H9 (cell line): ENCODE data around the gene LRIT3. TPM values are rescaled to one million over a fixed set of nuclear protein-coding genes. Genes with fewer than 3 reads are reported as not detected.

Experiments
- DNase-seq: peaks from one replicate; pipeline ENCODE4 v3.0.0-alpha.2; 2017
- H2AFZ ChIP-seq: one replicate; pipeline ENCODE4 v1.6.1; 2013; ENCODE audit warnings: mild to moderate bottlenecking, low read length, control low read depth, moderate library complexity
- H2AK5ac ChIP-seq: 2 replicates; pipeline ENCODE4 v1.6.1; 2013; ENCODE audit warnings: low read length, control low read depth, mixed read lengths; ENCODE audit not compliant: insufficient read length
- H2BK120ac ChIP-seq: one replicate; pipeline ENCODE4 v1.6.1; 2013; ENCODE audit warnings: low read depth, mild to moderate bottlenecking, low read length, control low read depth, inconsistent platforms; ENCODE audit not compliant: poor library complexity, severe bottlenecking
- H2BK12ac ChIP-seq: 2 replicates; pipeline ENCODE4 v1.6.1; 2013; ENCODE audit warnings: low read length, control low read depth, mixed read lengths, low read depth; ENCODE audit not compliant: insufficient read length
- H2BK15ac ChIP-seq: 2 replicates; pipeline ENCODE4 v1.6.1; 2013; ENCODE audit warnings: low read depth, low read length, control low read depth
- H2BK20ac ChIP-seq: one replicate; pipeline ENCODE4 v1.6.1; 2013; ENCODE audit warnings: low read depth, mild to moderate bottlenecking, low read length, control low read depth, inconsistent platforms; ENCODE audit not compliant: poor library complexity, severe bottlenecking
- H2BK5ac ChIP-seq: 2 replicates; pipeline ENCODE4 v1.6.1; 2013; ENCODE audit warnings: low read length, control low read depth, mixed read lengths; ENCODE audit not compliant: insufficient read length
- H3K14ac ChIP-seq: 2 replicates; pipeline ENCODE4 v1.6.1; 2013; ENCODE audit warnings: low read length, control low read depth; ENCODE audit not compliant: insufficient read depth
- H3K18ac ChIP-seq: 2 replicates; pipeline ENCODE4 v1.6.1; 2013; ENCODE audit warnings: low read depth, mild to moderate bottlenecking, mixed read lengths, low read length, control low read depth; ENCODE audit not compliant: insufficient read length
- H3K23ac ChIP-seq: 2 replicates; pipeline ENCODE4 v1.6.1; 2013; ENCODE audit warnings: low read length, control low read depth, mixed read lengths, low read depth; ENCODE audit not compliant: insufficient read length
- H3K23me2 ChIP-seq: 2 replicates; pipeline ENCODE4 v1.6.1; 2013; ENCODE audit warnings: low read depth, mild to moderate bottlenecking, mixed read lengths, low read length, control low read depth; ENCODE audit not compliant: insufficient read length, poor library complexity, severe bottlenecking
- H3K27ac ChIP-seq: 2 replicates; pipeline ENCODE4 v1.5.1; 2013; ENCODE audit warnings: low read length, control low read depth, mixed read lengths, low read depth; ENCODE audit not compliant: insufficient read length
- H3K27me3 ChIP-seq: 2 replicates; pipeline ENCODE4 v1.6.1; 2013; ENCODE audit warnings: low read length, control low read depth, inconsistent platforms; ENCODE audit not compliant: insufficient read depth
- H3K4ac ChIP-seq: 2 replicates; pipeline ENCODE4 v1.6.1; 2013; ENCODE audit warnings: low read depth, mild to moderate bottlenecking, control low read depth, inconsistent platforms, low read length, moderate library complexity
- H3K4me1 ChIP-seq: 2 replicates; pipeline ENCODE4 v1.6.1; 2013; ENCODE audit warnings: low read length, control low read depth, inconsistent platforms; ENCODE audit not compliant: insufficient read depth
- H3K4me2 ChIP-seq: 2 replicates; pipeline ENCODE4 v1.6.1; 2013; ENCODE audit warnings: low read length, control low read depth, mixed read lengths; ENCODE audit not compliant: insufficient read length, insufficient read depth
- H3K56ac ChIP-seq: 2 replicates; pipeline ENCODE4 v1.6.1; 2013; ENCODE audit warnings: low read depth, mild to moderate bottlenecking, mixed read lengths, low read length, control low read depth; ENCODE audit not compliant: insufficient read length
- H3K79me1 ChIP-seq: 2 replicates; pipeline ENCODE4 v1.6.1; 2013; ENCODE audit warnings: low read depth, mild to moderate bottlenecking, moderate library complexity, low read length, control low read depth, inconsistent platforms; ENCODE audit not compliant: insufficient read depth, poor library complexity, severe bottlenecking
- H3K79me2 ChIP-seq: 2 replicates; pipeline ENCODE4 v1.6.1; 2013; ENCODE audit warnings: low read length, control low read depth, inconsistent platforms; ENCODE audit not compliant: insufficient read depth
- H3K9ac ChIP-seq: 2 replicates; pipeline ENCODE4 v1.6.1; 2013; ENCODE audit warnings: low read length, control low read depth, mixed read lengths; ENCODE audit not compliant: insufficient read length; ENCODE audit errors: extremely low read depth
- H3K9me3 ChIP-seq: one replicate; pipeline ENCODE4 v1.6.1; 2013; ENCODE audit warnings: low read depth, low read length, inconsistent platforms; ENCODE audit not compliant: control insufficient read depth
- H3T11ph ChIP-seq: one replicate; pipeline ENCODE4 v1.6.1; 2013; ENCODE audit warnings: mild to moderate bottlenecking, low read length, control low read depth, inconsistent platforms
- H4K20me1 ChIP-seq: one replicate; pipeline ENCODE4 v1.6.1; 2013; ENCODE audit not compliant: control insufficient read depth, insufficient read length, insufficient read depth
- H4K5ac ChIP-seq: 2 replicates; pipeline ENCODE4 v1.6.1; 2013; ENCODE audit warnings: low read depth, mild to moderate bottlenecking, mixed read lengths, low read length, control low read depth; ENCODE audit not compliant: insufficient read length
- H4K8ac ChIP-seq: replicated peaks from 2 replicates; pipeline ENCODE4 v1.6.1; 2013; ENCODE audit warnings: low read length, control low read depth, mixed read lengths, low read depth; ENCODE audit not compliant: insufficient read length
- H4K91ac ChIP-seq: 2 replicates; pipeline ENCODE4 v1.6.1; 2013; ENCODE audit warnings: low read depth, mild to moderate bottlenecking, moderate library complexity, mixed read lengths, low read length, control low read depth; ENCODE audit not compliant: insufficient read length
- H3K27ac Mint-ChIP-seq, 3 experiments: 2 replicates in 2 of 3; 3 replicates in 1 of 3; pipeline ENCODE4 v1.8.0; 2020 to 2021; ENCODE audit warnings: mixed read lengths in 3 of 3, mild to moderate bottlenecking in 1 of 3, moderate library complexity in 1 of 3
- H3K27me3 Mint-ChIP-seq: 2 replicates; pipeline ENCODE4 v1.8.0; 2021; ENCODE audit warnings: low read depth, mild to moderate bottlenecking, moderate library complexity, mixed read lengths
- H3K36me3 Mint-ChIP-seq, 3 experiments: 2 replicates in 2 of 3; 3 replicates in 1 of 3; pipeline ENCODE4 v1.8.0; 2020 to 2021; ENCODE audit warnings: low read depth in 3 of 3, mixed read lengths in 3 of 3; ENCODE audit not compliant: insufficient read depth in 1 of 3
- H3K4me1 Mint-ChIP-seq, 2 experiments: 2 replicates each; pipeline ENCODE4 v1.8.0; 2020; ENCODE audit warnings: mixed read lengths in 2 of 2
- H3K4me3 Mint-ChIP-seq, 2 experiments: 2 replicates in 1 of 2; 3 replicates in 1 of 2; pipeline ENCODE4 v1.8.0; 2020 to 2021; ENCODE audit warnings: mild to moderate bottlenecking in 2 of 2, mixed read lengths in 2 of 2, moderate library complexity in 1 of 2
- H3K9me3 Mint-ChIP-seq, 2 experiments: 2 replicates in 1 of 2; 3 replicates in 1 of 2; pipeline ENCODE4 v1.8.0; 2020; ENCODE audit warnings: mild to moderate bottlenecking in 2 of 2, mixed read lengths in 2 of 2, moderate library complexity in 1 of 2
- CTCF ChIP-seq: fragments of 200-600 bp; sonication (generic); conservative IDR thresholded peaks from 3 replicates; pipeline ENCODE4 v1.8.0; 2021; ENCODE audit warnings: antibody characterized with exemption, mild to moderate bottlenecking
- WGBS: extraction: QIAGEN DNeasy Blood & Tissue Kit; methylation state at CpG from one replicate; pipeline ENCODE4 v1.1.7; 2013; ENCODE audit warnings: missing lambda C conversion rate, low lambda C conversion rate, mixed read lengths; ENCODE audit not compliant: insufficient read length; ENCODE audit errors: extremely low coverage; 5-methylcytosine and 5-hydroxymethylcytosine counted together
- total RNA-seq: library from RNA; stranded (reverse); gene quantifications from 2 replicates; pipeline ENCODE4 v1.2.1, GENCODE V29; 2021

Gene LRIT3
- total RNA-seq, 1 experiment from 2014 or later: 0.07 TPM

DNA sequence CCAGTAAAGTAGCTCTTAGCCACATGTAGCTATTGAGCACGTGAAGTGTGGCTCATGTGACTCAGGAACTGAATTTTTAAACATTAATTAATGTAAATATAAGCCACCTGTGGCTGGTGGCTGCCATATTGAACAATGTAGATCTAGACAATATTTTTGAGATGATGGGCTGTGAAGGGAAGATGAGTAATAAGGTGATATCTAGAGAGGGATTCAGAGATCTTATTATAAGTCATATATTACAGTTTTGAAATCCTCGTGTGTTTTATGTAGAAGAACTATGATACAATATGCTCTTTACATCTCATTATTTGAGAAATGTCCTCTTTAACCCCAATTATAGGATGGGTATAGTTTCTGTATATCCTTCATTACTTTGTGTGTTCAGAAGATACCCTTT, 26.7 kb upstream of the LRIT3 start:
- H2BK120ac ChIP-seq: no peak overlapping the region
- no peak overlapping the region for H3K18ac ChIP-seq
- no peak for TF ChIP-seq CTCF
- no peak overlapping the region for H2BK20ac ChIP-seq
- no peak overlapping the region for H2BK5ac ChIP-seq
- no peak overlapping the region for H3K4ac ChIP-seq
- no peak overlapping the region for H2BK15ac ChIP-seq
- Mint-ChIP-seq H3K4me1 (peaks cover 11 to 12% of the 10 kb centered on the region in 2 experiments), H3K9me3 (no peaks in the 10 kb centered on the region; a peak in 1 of 5 replicates), H3K27ac (no peak overlapping the region; a peak in 1 of 7 replicates), H3K4me3 (no peak overlapping the region), H3K27me3 (no peaks in the 10 kb centered on the region), H3K36me3 (peaks cover 37 to 79% (median 72%) of the 10 kb centered on the region in 3 experiments)
- H3K23me2 ChIP-seq: peaks cover 4% of the 10 kb centered on the region
- H3K14ac ChIP-seq: no peak overlapping the region
- no peak overlapping the region for H3K27ac ChIP-seq
- no peaks in the 10 kb centered on the region for H4K20me1 ChIP-seq
- no peak overlapping the region for H4K91ac ChIP-seq
- H3K56ac ChIP-seq: no peak overlapping the region
- no peaks in the 10 kb centered on the region for H3K27me3 ChIP-seq
- peaks cover 6% of the 10 kb centered on the region for H3K79me1 ChIP-seq
- H4K5ac ChIP-seq: no peak overlapping the region
- no peak for DNase-seq
- peaks cover 13% of the 10 kb centered on the region for H3K79me2 ChIP-seq
- H2AFZ ChIP-seq: no peak overlapping the region
- H3K4me1 ChIP-seq: no peaks in the 10 kb centered on the region
- no peak overlapping the region for H2AK5ac ChIP-seq
- no peak overlapping the region for H3K23ac ChIP-seq
- H2BK12ac ChIP-seq: no peak overlapping the region
- no peak overlapping the region for H3K9ac ChIP-seq
- no peak overlapping the region for H3K4me2 ChIP-seq
- H3T11ph ChIP-seq: no peak overlapping the region
- WGBS: no CpG with 5 or more reads among the region's 2 CpGs
- H4K8ac ChIP-seq: no peak overlapping the region
- no peaks in the 10 kb centered on the region for H3K9me3 ChIP-seq
